GM18511 (cell line): ENCODE measurements around the gene BASP1.
"Not testable (repeated sequence)": the region's sequence is repeated elsewhere in the genome, so short reads cannot be mapped to it uniquely, and the experiment has no call there.

Experiments used
- ATAC-seq: cut with Tn5 transposase; IDR thresholded peaks from one replicate; pipeline ENCODE4 v1.9.1; 2021; ENCODE audit warnings: mild to moderate bottlenecking, moderate library complexity; ENCODE audit not compliant: unreplicated experiment

The BASP1 gene

DNA sequence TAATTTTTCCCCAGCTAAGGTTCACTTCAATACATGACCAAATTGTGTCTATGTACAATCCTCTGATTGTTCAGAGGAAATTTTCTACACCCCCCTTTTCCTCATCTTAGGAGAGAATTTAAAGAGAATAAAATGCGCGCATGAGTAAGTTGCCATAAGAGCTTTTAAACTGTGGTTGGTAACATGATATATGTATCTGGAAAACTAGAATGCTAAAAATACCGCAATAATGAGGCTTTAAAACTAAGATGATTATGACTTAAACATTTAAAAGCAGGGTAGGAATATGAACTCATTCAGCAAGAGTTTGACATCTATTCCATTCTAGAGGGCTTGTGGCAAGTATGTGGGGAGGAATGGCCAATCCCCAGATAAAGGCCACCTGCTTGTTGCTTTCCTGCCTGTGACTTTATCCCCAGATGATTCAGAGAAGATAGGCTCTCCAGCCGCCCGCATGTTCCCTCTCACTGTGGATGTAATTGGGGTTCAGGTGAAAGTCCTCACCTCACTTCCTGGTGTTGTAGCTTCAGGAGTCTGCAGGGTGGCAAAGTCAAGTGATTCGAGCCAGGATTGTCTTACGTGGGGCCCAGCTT, 26.5 kb upstream of the BASP1 start:
- ATAC-seq, result no peak

DNA sequence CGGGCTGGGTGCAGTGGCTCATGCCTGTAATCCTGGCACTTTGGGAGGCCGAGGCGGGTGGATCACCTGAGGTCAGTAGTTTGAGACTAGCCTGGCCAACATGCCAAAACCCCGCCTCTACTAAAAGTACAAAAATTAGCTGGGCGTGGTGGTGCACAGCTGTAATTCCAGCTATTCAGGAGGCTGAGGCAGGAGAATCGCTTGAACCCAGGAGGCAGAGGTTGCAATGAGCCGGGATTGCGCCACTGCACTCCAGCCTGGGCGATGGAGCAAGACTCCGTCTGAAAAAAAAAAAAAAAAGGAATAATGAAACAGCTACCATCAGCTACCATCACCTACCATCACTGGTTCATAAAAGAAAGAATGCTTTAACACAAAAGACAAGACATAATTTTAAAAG, 25.9 kb upstream of the BASP1 start:
- not testable (repeated sequence) for ATAC-seq

DNA sequence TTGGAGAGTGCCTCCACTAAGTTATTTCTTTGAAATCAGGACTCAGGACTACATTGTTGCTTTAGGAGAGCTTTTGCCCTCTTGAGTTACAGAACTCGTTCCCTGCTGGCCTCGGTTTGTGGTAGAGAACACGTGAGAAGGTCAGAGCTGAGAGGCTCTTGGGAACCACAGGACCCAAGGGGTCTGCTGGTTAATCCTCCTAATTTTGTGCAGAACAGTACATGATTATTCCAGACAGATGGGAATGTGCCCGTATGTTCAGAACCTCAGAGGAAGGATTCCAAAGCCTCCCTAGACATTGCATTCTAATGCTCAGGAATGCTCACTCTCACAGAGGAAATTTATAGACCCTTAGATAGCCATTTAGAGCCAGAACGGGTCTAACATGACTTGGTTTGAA, 25.2 kb upstream of the BASP1 start:
- ATAC-seq, result no peak

DNA sequence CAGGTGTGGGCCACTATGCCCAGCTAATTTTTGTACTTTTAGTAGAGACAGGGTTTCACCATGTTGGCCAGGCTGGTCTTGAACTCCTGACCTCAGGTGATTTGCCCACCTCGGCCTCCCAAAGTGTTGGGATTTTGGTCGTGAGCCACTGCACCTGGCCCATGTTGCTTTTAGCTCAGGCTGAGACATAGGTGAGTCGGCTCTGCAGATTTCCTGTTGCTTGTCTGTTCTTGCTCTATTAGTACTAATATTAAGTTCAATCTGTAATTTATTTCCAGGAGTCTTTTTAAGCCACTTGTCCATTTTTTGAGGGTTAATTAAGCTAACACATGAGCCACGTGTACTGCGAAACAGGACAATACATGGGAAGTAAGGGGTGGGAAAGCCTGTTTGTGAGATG, 21.4 kb upstream of the BASP1 start:
- ATAC-seq, result no peak

DNA sequence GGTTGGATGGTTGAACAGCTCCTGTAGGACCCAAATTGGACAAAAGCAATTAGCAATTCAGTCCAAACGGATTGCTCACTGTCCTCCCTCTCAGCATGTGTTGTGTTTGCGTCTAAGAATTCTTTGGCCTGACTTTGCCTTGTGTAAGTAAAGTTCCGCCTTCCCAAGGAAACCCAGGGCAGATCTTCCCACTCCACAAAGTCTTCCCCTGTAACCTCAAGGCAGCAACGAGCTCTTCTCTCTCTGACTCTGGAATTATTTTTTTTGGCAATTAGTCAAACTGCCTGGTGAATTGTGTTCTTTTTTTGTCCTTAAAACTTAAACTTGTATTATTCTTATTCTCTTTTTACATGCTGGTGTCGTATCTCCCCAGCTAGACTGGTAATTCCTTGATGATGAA, 20.7 kb upstream of the BASP1 start:
- no peak for ATAC-seq

DNA sequence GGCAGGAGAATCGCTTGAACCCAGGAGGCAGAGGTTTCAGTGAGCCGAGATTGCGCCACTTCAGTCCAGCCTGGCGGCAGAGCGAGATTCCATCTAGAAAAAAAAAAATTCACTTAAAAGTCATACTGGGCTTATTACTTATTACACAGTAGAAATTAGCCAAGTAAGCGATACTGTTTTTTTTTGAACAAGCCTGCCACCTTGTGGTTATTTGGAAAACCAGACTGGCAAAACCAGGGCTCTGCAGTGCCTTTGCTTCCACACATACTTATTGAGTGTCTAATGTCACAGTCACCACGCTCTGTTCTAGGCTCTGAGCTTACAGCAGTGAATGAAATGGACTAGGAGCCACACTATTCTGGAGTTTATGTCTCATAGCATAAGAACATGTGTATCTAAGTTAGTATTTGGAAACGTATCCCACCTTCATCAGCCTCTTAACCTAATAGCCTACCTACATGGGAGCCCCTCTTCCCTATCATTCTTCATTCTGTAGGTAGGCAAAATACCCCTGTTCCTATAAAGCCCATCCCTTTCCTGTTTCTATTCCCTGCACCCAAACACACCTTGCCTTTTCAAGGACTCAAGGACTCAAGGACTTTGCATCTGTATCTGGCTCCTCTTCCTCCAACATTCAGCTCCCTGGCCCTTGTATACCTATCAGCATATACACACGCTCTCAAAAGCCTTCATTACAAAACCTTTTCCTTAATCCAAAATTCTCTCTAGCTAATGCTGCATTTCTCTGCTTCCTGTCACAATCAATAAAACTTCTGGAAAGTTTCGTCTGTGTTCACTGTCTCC, 13.9 kb upstream of the BASP1 start:
- ATAC-seq, result peak; percentile 87

DNA sequence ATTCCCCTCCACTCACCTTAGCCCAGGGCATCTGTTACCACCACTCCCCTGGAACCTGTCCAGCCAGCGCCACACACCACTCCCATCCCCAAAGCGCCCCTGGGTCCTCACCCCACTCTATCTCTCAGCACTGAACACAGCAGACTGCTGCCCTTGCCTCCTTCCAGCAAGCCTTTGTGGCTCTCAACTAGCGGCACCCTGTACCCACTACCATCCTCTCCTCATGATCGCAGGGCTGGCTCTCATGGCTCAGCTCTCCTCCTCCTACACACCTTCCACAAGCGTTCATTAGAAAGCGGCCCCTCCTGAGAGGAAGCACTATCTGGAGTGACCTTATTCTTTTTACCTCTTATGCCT, 13.3 kb upstream of the BASP1 start:
- ATAC-seq, result no peak

DNA sequence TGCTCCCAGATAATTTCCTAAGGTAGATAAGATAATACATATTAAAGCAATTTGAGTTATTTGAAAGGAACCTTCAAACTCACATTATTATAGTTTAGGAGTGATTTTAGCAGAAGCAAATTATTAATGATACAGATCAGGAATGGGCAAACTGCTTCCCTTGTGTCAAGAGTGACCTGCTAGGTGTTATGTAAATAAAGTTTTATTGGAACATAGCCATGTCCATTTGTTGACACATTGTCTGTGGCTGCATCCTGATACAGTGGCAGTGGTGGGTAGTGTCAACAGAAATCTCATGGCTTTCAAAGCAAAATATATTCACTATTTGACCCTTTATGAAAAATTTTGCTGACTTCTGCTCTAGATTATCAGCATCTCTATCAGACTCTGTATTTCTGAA, 11.4 kb upstream of the BASP1 start:
- ATAC-seq, result no peak

DNA sequence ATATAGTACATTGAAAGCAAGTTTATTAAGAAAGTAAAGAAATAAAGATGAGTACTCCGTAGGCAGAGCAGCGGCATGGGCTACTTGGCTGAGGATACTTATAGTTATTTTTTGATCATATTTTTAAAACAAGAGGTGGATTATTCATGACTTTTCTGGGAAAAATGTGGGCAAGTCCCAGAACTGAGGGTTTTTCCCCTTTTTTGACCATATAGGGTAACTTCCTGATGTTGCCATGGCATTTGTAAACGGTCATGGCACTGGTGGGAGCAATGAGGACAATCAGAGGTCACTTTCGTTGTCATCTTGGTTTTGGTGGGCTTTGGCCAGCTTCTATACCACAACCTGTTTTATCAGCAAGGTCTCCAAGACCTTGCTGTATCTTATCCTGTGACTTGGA, 5.2 kb upstream of the BASP1 start:
- ATAC-seq, result no peak

DNA sequence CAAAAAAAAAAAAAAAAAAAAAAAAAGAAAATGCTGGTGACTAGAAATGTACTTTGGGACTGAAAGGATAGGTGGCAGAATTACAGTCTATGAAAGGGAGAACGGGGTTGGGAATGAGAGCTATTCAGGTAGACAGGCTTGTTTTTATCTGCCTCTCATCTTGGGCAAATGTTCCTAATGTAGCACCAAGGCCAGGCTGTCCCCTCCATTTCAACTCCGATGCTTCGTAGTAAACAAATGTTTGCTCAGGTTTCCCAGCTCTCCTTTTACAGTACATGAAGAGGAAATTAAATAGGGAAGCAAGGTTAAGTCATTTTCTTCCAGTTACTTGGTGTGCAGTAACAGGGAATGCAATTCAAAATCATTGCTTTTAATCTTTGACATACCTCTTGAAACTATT, 4.4 kb upstream of the BASP1 start:
- no peak for ATAC-seq

DNA sequence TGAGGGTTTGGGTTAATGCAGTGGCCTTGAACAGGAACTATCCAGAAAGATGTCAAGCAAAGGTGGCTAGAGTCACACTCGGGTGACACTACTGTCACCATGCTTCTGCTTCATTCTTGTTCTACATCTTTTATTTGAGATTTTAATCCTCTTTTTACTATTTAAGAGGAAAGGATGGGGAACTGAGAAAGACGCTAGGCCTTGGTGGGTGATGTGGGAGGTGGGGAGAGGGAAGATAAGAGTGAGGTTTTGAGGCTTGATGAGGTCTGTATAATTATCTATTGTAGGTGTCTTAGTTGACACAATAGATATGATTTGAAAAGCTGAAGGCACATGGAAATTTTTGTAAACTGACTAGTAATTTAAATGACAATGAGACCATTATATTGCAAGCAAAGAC, 3.5 kb upstream of the BASP1 start:
- ATAC-seq, result no peak

DNA sequence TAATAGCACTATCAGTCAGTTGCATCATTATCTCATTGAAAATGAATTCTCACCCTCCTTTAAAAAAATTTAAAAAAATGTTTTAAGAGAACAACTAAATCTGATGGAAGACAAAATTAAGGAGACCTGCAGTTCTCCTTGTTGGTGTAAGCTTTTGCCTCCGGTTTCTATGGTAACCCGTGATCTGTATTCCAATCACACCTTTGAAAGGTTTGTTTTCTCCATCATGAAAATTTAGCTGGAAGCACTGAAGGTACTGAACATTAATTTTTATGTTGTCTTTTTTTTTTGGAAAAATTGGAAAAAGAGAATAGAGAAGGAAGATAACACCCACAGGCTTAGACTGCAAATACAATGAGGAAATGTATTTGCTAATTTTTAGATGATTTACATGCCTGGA, 2.5 kb upstream of the BASP1 start:
- no peak for ATAC-seq

DNA sequence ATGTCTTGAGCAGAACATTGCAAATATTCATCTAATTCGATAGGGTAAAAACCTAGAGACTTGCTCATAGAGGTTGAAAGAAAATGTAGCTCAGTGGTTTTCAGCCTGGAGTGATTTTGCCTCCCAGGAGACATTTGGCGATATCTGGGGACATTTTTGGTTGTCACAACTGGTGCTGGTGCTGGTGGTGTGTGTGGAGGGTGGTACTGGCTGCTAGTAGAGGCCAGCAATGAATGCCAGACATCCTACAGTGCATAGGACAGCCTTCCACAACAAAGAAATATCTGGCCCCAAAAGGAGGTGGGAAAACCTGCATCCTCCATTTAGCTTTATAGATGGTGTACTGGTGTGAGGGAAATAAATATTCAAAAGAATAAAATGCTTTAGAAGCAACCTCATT, 2.1 kb upstream of the BASP1 start:
- no peak for ATAC-seq

DNA sequence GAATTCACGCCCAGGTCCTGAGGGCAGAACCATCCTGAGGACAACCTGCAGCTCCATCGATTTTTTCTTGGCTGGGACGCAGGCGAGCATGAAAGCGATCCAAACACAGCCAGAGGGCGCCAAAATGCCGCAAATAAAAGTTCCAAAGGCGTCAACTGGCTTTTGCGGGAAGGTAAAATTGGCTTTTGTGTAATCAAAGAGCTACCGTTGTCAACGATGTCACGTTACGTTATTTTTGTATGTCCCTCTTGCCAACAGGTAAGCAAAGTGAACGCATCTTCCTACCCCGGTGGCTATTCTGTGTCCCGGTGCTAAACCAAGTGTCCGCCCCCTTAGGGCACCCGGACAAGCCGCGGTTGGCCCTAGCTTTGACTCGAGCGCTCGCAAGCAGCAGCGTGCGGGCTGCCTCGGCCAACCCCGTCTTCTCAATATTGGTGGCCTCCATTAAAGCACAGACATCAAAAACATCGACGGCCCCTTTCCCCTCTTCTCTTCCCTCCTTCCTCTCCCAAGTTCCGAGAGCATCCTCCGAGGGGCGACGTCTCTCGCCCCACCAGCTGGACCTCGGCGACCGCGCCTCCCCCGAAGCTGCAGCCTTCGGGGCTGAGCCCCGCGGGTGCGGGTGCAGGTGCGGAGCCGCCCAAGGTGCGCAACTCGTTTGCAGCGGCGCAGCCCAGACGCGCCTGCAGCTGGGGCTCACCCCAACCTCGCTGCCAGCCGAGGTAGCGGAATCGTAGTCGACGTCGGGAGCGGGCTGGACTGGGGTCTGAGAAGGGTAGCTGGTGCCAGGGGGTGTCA, 1.1 kb upstream of the BASP1 start:
- peak; percentile 42 for ATAC-seq

DNA sequence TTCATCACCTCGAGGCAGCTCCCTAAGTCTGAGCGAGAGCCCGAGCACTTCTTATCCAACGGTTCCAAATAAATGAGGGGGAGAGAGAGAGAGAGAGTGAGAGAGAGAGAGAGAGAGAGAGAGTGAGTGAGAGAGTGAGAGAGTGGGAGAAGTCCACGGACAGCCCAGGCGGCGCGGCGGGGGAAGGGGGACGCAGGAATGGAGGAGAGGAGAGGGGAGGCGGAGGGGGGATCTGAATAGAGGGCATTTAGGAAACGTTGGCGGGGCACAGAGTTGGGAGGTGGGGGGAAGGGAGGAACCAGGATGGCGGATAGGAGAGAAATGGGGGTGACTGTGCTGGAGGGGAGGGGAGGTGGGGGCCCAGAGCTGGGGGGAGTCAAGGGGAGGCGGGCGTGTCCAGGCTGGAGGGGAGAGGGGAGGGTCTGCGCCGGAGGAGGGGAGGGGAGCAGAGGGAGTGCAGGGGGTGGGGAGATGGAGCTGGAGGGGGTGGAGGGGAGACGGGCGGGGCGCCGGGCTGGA, 398 bp upstream of the BASP1 start:
- peak; percentile 1 for ATAC-seq

DNA sequence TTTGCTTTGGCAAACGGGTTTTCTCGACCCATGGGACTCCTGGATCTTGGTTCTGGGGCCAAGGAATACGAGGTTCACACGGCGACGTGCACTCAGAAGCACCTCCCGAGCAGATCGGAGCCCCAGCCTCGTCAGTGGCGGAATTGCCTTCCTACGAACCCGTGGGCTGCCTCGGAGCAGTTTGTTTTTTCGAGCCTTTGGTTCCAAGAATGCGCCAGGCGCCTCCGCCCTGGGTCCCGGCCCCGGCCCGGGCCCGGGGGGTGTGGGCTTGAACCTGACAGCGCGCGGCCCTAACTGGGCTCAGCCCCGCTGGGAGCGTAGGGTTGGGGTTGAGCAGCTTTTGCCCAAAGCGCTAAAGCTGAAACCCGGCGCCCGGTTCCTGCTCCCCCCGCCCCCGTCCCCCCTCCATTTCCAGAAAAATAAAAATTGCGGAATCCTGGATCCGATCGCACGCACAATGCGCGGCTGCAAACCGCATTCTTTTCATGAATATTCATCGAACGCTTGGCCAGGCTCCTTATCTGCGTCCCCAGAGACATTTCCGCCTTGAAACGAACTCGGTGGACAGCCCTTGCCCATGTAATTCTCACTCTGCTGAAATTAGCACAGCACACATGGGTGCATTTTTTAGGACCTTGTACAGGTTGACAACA, 1.0 kb downstream of the BASP1 start:
- peak; percentile 44 for ATAC-seq

DNA sequence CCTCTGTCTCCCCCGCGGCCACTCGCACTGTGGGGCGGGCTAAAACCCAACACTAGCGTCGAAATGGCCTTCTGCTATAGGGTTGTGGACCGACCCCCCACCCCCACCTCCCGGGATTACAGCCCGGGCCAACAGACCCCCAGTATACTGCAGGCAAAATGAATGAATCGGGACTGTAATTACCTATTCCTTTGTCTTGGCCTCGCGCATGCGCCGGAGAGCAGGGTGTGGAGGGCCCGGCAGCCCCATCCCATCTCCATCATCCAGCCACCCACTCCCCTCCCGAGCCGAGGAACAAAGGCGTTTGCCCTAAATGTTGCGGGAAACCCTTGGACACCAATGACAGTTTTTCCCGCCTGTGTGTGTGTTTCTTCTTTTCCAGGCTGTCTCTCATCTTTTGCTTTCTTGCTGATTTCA, 1.6 kb downstream of the BASP1 start:
- peak; percentile 20 for ATAC-seq

DNA sequence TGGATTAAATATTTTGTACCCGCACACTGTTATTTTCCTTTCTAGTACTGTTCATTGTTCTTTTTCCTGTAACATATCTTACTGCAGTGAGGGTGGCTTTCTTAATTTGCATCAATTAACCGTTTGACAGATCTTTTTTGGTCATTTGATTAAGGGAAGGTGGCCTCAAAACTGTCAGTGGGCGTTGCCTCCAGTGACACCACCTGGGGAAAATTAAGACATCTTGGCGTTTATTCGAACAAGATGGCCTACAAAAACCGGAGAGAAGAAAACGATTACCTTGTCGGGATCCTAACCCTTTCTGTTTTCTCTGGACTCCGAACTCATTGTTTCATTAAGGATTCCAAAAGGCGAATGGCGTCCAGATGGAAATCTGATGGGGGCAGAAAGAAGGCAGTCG, 2.0 kb downstream of the BASP1 start:
- no peak for ATAC-seq

DNA sequence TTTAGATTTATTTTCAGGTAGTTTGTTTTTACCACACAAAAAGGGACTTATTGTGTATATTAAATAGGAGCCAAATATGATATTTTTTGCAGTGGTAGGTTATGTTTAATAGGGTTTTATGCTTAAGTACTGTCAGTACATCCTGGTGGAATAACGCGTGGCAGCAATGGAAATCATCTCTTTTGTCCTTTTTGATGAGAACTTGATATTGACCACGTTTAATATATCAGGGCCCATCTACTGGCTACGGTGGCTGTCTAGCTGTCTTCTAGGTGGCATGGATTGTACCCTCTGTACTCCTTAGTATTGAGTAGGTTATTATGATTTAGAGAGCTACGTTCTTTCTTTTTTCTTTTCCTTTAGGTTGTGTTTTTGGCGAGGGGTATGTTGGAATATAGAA, 2.6 kb downstream of the BASP1 start:
- ATAC-seq, result no peak

DNA sequence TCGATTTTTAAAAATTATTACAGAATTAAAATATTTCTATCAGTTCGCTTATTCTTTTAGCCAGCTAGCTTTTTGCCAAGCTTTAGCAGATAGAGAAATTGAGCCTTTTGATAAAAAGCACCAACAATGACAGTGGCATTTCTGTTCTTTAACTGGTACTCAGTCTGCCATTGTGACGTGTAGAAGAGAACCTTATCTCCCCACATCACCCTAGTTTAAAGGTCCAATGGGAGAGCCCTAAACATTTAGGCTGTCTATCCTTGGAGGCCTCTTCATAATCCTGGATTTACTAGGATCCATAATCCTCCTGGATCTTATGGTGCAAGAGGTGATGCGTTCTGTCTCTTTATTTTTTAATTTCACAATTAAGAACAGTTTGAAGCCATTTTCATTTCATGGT, 3.0 kb downstream of the BASP1 start:
- ATAC-seq, result no peak
